HepG2 (cell line): ENCODE measurements around the gene TMBIM1. TPM values are rescaled to one million over a fixed set of nuclear protein-coding genes. Genes with fewer than 3 reads are reported as not detected.
A peak's percentile ranks its signal among the peaks of the same experiment; 100 is the strongest.

Experiments used
- ATAC-seq: fragments of 200-7000 bp; cut with Tn5 transposase; 3 replicates; pipeline ENCODE4 v1.9.1; 2020; ENCODE audit warnings: mild to moderate bottlenecking, moderate library complexity
- BruUV-seq: library from RNA; stranded (reverse); fragments of 400-500 nt; replicated peaks from 2 replicates; lab custom pipeline; 2021; lab: Mats Ljungman, UMichigan
- CTCF ChIA-PET: fragments of 300-600 bp; formaldehyde crosslinking; extraction: SDS; loops from one replicate; lab custom pipeline; 2021; ENCODE audit warnings: low total read pairs, inconsistent platforms, low intra/inter-chr PET ratio; lab: Yijun Ruan, JAX
- POLR2A ChIA-PET: fragments of 350-600 bp; sonication (Branson Sonifier 250); formaldehyde crosslinking; loops from one replicate; lab custom pipeline; 2020; ENCODE audit warnings: antibody characterized with exemption, inconsistent platforms; lab: Yijun Ruan, JAX
- DNase-seq: peaks from one replicate; pipeline ENCODE4 v3.0.0-alpha.2; 2015; ENCODE audit warnings: low spot score
- FAIRE-seq: peaks from 3 replicates; lab custom pipeline; 2011; peaks lifted over from hg19 to GRCh38; lab: Jason Lieb, UNC
- H2AFZ ChIP-seq: one replicate; pipeline ENCODE4 v1.6.1; 2011; ENCODE audit warnings: low read length, inconsistent platforms
- H3K27ac ChIP-seq: fragments of 300-600 bp; 3 replicates; pipeline ENCODE4 v1.8.0; 2011; ENCODE audit warnings: mixed run types, mild to moderate bottlenecking, mixed read lengths, low read length, inconsistent platforms; ENCODE audit not compliant: insufficient read depth; ENCODE audit errors: extremely low read length
- H3K27me3 ChIP-seq, 2 experiments: fragments of 200-600 bp in 1 of 2; 2 replicates in 1 of 2; 3 replicates in 1 of 2; pipeline versions ENCODE4 v1.6.0 to v1.8.0; 2011; ENCODE audit warnings: low read length in 2 of 2, mild to moderate bottlenecking in 2 of 2, moderate library complexity in 2 of 2, inconsistent platforms in 1 of 2; ENCODE audit not compliant: insufficient read depth in 2 of 2, control insufficient read depth in 1 of 2
- H3K36me3 ChIP-seq, 2 experiments: fragments of 200-600 bp in 1 of 2; replicated peaks in 1 of 2; 2 replicates in 1 of 2; 3 replicates in 1 of 2; pipeline versions ENCODE4 v1.5.1 to v1.8.0; 2011; ENCODE audit warnings: low read length in 2 of 2, inconsistent platforms in 1 of 2; ENCODE audit not compliant: insufficient read depth in 2 of 2, control insufficient read depth in 1 of 2
- H3K4me1 ChIP-seq: 2 replicates; pipeline ENCODE4 v1.5.1; 2012; ENCODE audit warnings: low read length, inconsistent platforms; ENCODE audit not compliant: insufficient read depth
- H3K4me2 ChIP-seq: 2 replicates; pipeline ENCODE4 v1.6.0; 2011; ENCODE audit warnings: low read depth, low read length, inconsistent platforms
- H3K4me3 ChIP-seq, 3 experiments: fragments of 200-600 bp in 1 of 3; sonication (generic), shearing (Covaris generic) in 1 of 3; replicated peaks in 1 of 3; 2 replicates each; pipeline ENCODE4 v1.5.1; 2011 to 2016; ENCODE audit warnings: low read length in 3 of 3, inconsistent platforms in 2 of 3, low read depth in 2 of 3, mild to moderate bottlenecking in 2 of 3, control low read depth in 1 of 3, mixed read lengths in 1 of 3; ENCODE audit not compliant: insufficient read depth in 1 of 3
- H3K79me2 ChIP-seq: one replicate; pipeline ENCODE4 v1.6.1; 2011; ENCODE audit warnings: low read length, inconsistent platforms; ENCODE audit not compliant: insufficient read depth
- H3K9ac ChIP-seq: 2 replicates; pipeline ENCODE4 v1.6.0; 2011; ENCODE audit warnings: mild to moderate bottlenecking, low read depth, low read length, inconsistent platforms; ENCODE audit not compliant: insufficient read depth
- H3K9me3 ChIP-seq: 2 replicates; pipeline ENCODE4 v1.5.1; 2012; ENCODE audit warnings: mild to moderate bottlenecking, low read length
- H4K20me1 ChIP-seq: 2 replicates; pipeline ENCODE4 v1.6.0; 2011; ENCODE audit warnings: inconsistent platforms, mild to moderate bottlenecking, low read length, moderate library complexity; ENCODE audit not compliant: insufficient read depth
- ATF7 ChIP-seq, 2 experiments: fragments of 450-650 bp in 1 of 2; sonication (generic) in 1 of 2; formaldehyde crosslinking in 1 of 2; IDR thresholded peaks; 2 replicates each; pipeline versions ENCODE4 v1.4.0 to v1.6.1; 2016 to 2020; ENCODE audit warnings: antibody characterized with exemption in 1 of 2, mild to moderate bottlenecking in 1 of 2, missing genetic modification reagents in 1 of 2
- BCL6 ChIP-seq: IDR thresholded peaks from 2 replicates; pipeline ENCODE4 v1.6.1; 2016; ENCODE audit warnings: missing genetic modification reagents, missing compliant biosample characterization
- CBFB ChIP-seq: sonication (generic); formaldehyde crosslinking; IDR thresholded peaks from 2 replicates; pipeline ENCODE4 v1.4.0; 2020; ENCODE audit warnings: missing genetic modification reagents
- ERF ChIP-seq: IDR thresholded peaks from 2 replicates; pipeline ENCODE4 v1.6.1; 2018; ENCODE audit warnings: missing biosample characterization, missing genetic modification reagents
- FOXA3 ChIP-seq: IDR thresholded peaks from 2 replicates; pipeline ENCODE4 v1.6.1; 2016; ENCODE audit warnings: missing genetic modification reagents, missing compliant biosample characterization
- FOXM1 ChIP-seq: sonication (generic); formaldehyde crosslinking; IDR thresholded peaks from 2 replicates; pipeline ENCODE4 v1.5.0; 2020; ENCODE audit warnings: missing genetic modification reagents
- HNRNPK ChIP-seq: fragments of 200-400 bp; formaldehyde crosslinking; IDR thresholded peaks from 2 replicates; pipeline ENCODE4 v1.6.1; 2018; ENCODE audit warnings: low read length, low read depth, moderate library complexity, mild to moderate bottlenecking; ENCODE audit not compliant: poor library complexity, severe bottlenecking
- ISL2 ChIP-seq: sonication (generic); formaldehyde crosslinking; IDR thresholded peaks from 2 replicates; pipeline ENCODE4 v1.5.0; 2020; ENCODE audit warnings: missing genetic modification reagents
- JUND ChIP-seq: sonication (generic); formaldehyde crosslinking; IDR thresholded peaks from 2 replicates; pipeline ENCODE4 v1.8.0; 2022; ENCODE audit warnings: mild to moderate bottlenecking, missing genetic modification reagents
- KLF12 ChIP-seq: sonication (generic); formaldehyde crosslinking; IDR thresholded peaks from 2 replicates; pipeline ENCODE4 v1.4.0; 2020; ENCODE audit warnings: missing genetic modification reagents, borderline replicate concordance
- MED13 ChIP-seq: sonication (generic); formaldehyde crosslinking; IDR thresholded peaks from 2 replicates; pipeline ENCODE4 v1.5.0; 2020; ENCODE audit warnings: missing genetic modification reagents
- NCOA5 ChIP-seq: sonication (generic); formaldehyde crosslinking; IDR thresholded peaks from 2 replicates; pipeline ENCODE4 v1.4.0; 2020; ENCODE audit warnings: missing genetic modification reagents
- ONECUT2 ChIP-seq: sonication (generic); formaldehyde crosslinking; IDR thresholded peaks from 2 replicates; pipeline ENCODE4 v1.4.0; 2020; ENCODE audit warnings: missing genetic modification reagents
- PHB2 ChIP-seq: fragments of 450-650 bp; IDR thresholded peaks from 2 replicates; pipeline ENCODE4 v1.6.1; 2018; ENCODE audit not compliant: partially characterized antibody
- PITX1 ChIP-seq: sonication (generic); formaldehyde crosslinking; IDR thresholded peaks from 2 replicates; pipeline ENCODE4 v1.5.1; 2020; ENCODE audit warnings: mild to moderate bottlenecking, missing genetic modification reagents
- RFXAP ChIP-seq: sonication (generic); formaldehyde crosslinking; IDR thresholded peaks from 2 replicates; pipeline ENCODE4 v1.4.0; 2020; ENCODE audit warnings: missing genetic modification reagents, borderline replicate concordance
- RXRB ChIP-seq: IDR thresholded peaks from 2 replicates; pipeline ENCODE4 v1.6.1; 2016; ENCODE audit warnings: borderline replicate concordance, missing genetic modification reagents, missing compliant biosample characterization
- SRF ChIP-seq: IDR thresholded peaks from 2 replicates; pipeline ENCODE4 v1.6.1; 2011; ENCODE audit warnings: mild to moderate bottlenecking, low read depth, low read length, moderate library complexity
- SYNCRIP ChIP-seq: fragments of 200-400 bp; formaldehyde crosslinking; IDR thresholded peaks from 2 replicates; pipeline ENCODE4 v1.6.1; 2018; ENCODE audit warnings: mild to moderate bottlenecking, low read depth, low read length; ENCODE audit not compliant: insufficient read depth
- TARDBP ChIP-seq: sonication (generic); formaldehyde crosslinking; IDR thresholded peaks from 2 replicates; pipeline ENCODE4 v1.8.0; 2022; ENCODE audit warnings: mild to moderate bottlenecking, missing genetic modification reagents
- ZBTB44 ChIP-seq: sonication (generic); formaldehyde crosslinking; IDR thresholded peaks from 2 replicates; pipeline ENCODE4 v1.4.0; 2020; ENCODE audit warnings: missing genetic modification reagents
- ZNF331 ChIP-seq: sonication (generic); formaldehyde crosslinking; IDR thresholded peaks from 2 replicates; pipeline ENCODE4 v1.4.0; 2020; ENCODE audit warnings: missing genetic modification reagents
- ZNF652 ChIP-seq: IDR thresholded peaks from 2 replicates; pipeline ENCODE4 v1.6.1; 2016; ENCODE audit warnings: low read depth, borderline replicate concordance
- ZNF768 ChIP-seq: sonication (generic); formaldehyde crosslinking; IDR thresholded peaks from 2 replicates; pipeline ENCODE4 v1.4.0; 2020; ENCODE audit warnings: missing genetic modification reagents
- ZNF777 ChIP-seq: sonication (generic); formaldehyde crosslinking; IDR thresholded peaks from 2 replicates; pipeline ENCODE4 v1.4.0; 2020; ENCODE audit warnings: missing genetic modification reagents
- ZNF790 ChIP-seq: sonication (generic); formaldehyde crosslinking; IDR thresholded peaks from 2 replicates; pipeline ENCODE4 v1.8.0; 2022; ENCODE audit warnings: missing genetic modification reagents, mild to moderate bottlenecking, borderline replicate concordance
- ZNF816 ChIP-seq: sonication (generic); formaldehyde crosslinking; IDR thresholded peaks from 2 replicates; pipeline ENCODE4 v1.8.0; 2022; ENCODE audit warnings: missing genetic modification reagents, mild to moderate bottlenecking, borderline replicate concordance
- ZSCAN31 ChIP-seq: sonication (generic); formaldehyde crosslinking; IDR thresholded peaks from 2 replicates; pipeline ENCODE4 v1.5.0; 2020; ENCODE audit warnings: low read depth, mild to moderate bottlenecking, missing genetic modification reagents
- WGBS: methylation state at CpG from one replicate; pipeline ENCODE4 v1.1.6; 2017; ENCODE audit warnings: low lambda C conversion rate; 5-methylcytosine and 5-hydroxymethylcytosine counted together
- in situ Hi-C: cut with HindIII; loops from 2 replicates; pipeline ENCODE4 v1.10.0; 2017; ENCODE audit warnings: low pct_unique_long_range_greater_than_20kb; ENCODE audit not compliant: extremely low pct_ligation_motif_present
- intact Hi-C: fragments of 100-400 bp; cut with micrococcal nuclease; formaldehyde crosslinking; loops from one replicate; pipeline ENCODE4 v1.10.0; 2022; ENCODE audit not compliant: unreplicated experiment
- polyA plus RNA-seq, 8 experiments: library from polyadenylated mRNA; depleted of rRNA in 3 of 8; stranded (reverse) in 7 of 8; unstranded in 1 of 8; fragments of >200 nt; fragmentation: Illumina TruSeq in 4 of 8; extraction: Trizol in 4 of 8; gene quantifications; 2 replicates each; pipeline versions ENCODE4 v1.2.1 to v1.2.3, GENCODE V29; 2011 to 2016; ENCODE audit warnings: low read depth in 4 of 8, missing spikeins in 1 of 8, mixed read lengths in 1 of 8; ENCODE audit not compliant: insufficient read depth in 1 of 8
- total RNA-seq, 5 experiments: library from RNA; depleted of rRNA; stranded (reverse); fragments of >200 nt; fragmentation: Illumina TruSeq; extraction: Trizol; gene quantifications; 2 replicates each; pipeline ENCODE4 v1.2.3, GENCODE V29; 2016; ENCODE audit warnings: low read depth in 1 of 5

Gene TMBIM1
- total and polyA plus RNA-seq, 2 of the 13 experiments (the other 11 are each of a cell fraction or from before 2014, with no cell fraction given) = 127 to 139 TPM

- Histone ChIP-seq H3K4me2 (peak overlapping the region; percentile 61), H3K27me3 (no peaks in the 10 kb centered on the region; a peak in 1 of 5 replicates), H2AFZ (no peak overlapping the region), H3K4me1 (peaks cover 67% of the 10 kb centered on the region), H3K27ac (no peak overlapping the region), H3K4me3 (peak overlapping the region in 1 of 3 experiments; percentile 56; a peak in 1 of 6 replicates), H3K9me3 (no peaks in the 10 kb centered on the region), H3K9ac (no peak overlapping the region), H4K20me1 (no peaks in the 10 kb centered on the region), H3K36me3 (no peaks in the 10 kb centered on the region), H3K79me2 (peaks cover 11% of the 10 kb centered on the region)
- ATAC-seq = no peak
- DNase-seq = no peak
- intact Hi-C loops = loop anchor here (10.0 kb wide), 1 partner anchor 269 kb away; the partner anchor contains the start of genes CNOT9 and USP37
- ChIA-PET POLR2A (interaction anchor here (0.8 to 8.5 kb wide), 6 partner anchors 9 to 105 kb away, joined by 3 to 64 read pairs (median 12); partner anchors contain the start of genes AAMP, CATIP, CTDSP1 and PNKD), CTCF (interaction anchor here (0.9 to 1.2 kb wide), 4 partner anchors 23 to 100 kb away, joined by 3 to 4 read pairs (median 3); partner anchors contain the start of gene CATIP)
- BruUV-seq = no TSS peak
- WGBS = 43% methylated on average over 1 of the region's 1 CpG
- in situ Hi-C loops = no loop called here
- FAIRE-seq = peak; percentile 28
- TF ChIP-seq ONECUT2 (CRISPR knock-in tag) (no peak), FOXM1 (CRISPR knock-in tag) (no peak), NCOA5 (CRISPR knock-in tag) (no peak), ZNF768 (CRISPR knock-in tag) (no peak), SYNCRIP (no peak), ZNF777 (CRISPR knock-in tag) (0 out of 2 replicates have a peak, but pooled peaks have one; percentile 22), SRF (no peak), PHB2 (no peak), MED13 (CRISPR knock-in tag) (no peak), ERF (CRISPR knock-in tag) (0 out of 2 replicates have a peak, but pooled peaks have one; percentile 4), RXRB (CRISPR knock-in tag) (peak; percentile 29; the same call in 1 of the 2 replicates), ZNF790 (no peak), ZBTB44 (CRISPR knock-in tag) (no peak), KLF12 (CRISPR knock-in tag) (no peak), RFXAP (no peak), ATF7 (IDR thresholded peaks at IDR 0.05) (no peak), ATF7 (CRISPR knock-in tag; IDR thresholded peaks at IDR 0.05) (no peak), CBFB (CRISPR knock-in tag) (no peak), HNRNPK (no peak), ZNF652 (no peak), ZSCAN31 (CRISPR knock-in tag) (peak; percentile 39; the same call in 1 of the 2 replicates), BCL6 (CRISPR knock-in tag) (peak; percentile 62), ZNF816 (CRISPR knock-in tag) (no peak), PITX1 (CRISPR knock-in tag) (peak; percentile 96), JUND (CRISPR knock-in tag) (no peak), ISL2 (CRISPR knock-in tag) (peak; percentile 9; the same call in 1 of the 2 replicates), TARDBP (CRISPR knock-in tag) (no peak), ZNF331 (CRISPR knock-in tag) (no peak), FOXA3 (peak; percentile 32; the same call in 1 of the 2 replicates)
Measured at GRCh38 chr2:218296200-218296599, 3.9 kb upstream of the TMBIM1 start.
